HTR-8/SVneo (cell line): ENCODE measurements around the gene HDLBP.

ENCODE experiments used
- DNase-seq: peaks from one replicate; pipeline ENCODE4 v3.0.0; 2011; ENCODE audit warnings: low spot score, mixed read lengths; ENCODE audit not compliant: insufficient read length
- FAIRE-seq: peaks from 2 replicates; lab custom pipeline; 2011; peaks lifted over from hg19 to GRCh38; lab: Jason Lieb, UNC

HDLBP gene

DNA sequence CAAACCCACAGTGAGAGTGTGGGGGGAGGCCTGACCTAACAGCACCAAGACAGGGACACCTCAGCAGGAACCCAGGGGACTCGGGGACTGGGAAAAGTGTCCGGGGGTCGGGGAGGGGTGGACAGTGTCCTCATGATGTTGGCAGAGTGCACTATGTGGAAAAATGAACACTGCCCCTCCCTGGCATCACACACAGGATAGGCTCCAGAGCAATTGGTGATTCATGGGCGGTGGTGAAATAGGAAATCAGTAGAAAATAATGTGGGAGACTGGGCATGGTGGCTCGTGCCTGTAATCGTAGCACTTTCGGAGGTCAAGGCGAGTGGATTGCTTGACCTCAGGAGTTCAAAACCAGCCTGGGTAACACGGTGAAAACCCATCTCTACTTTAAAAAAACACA, 130.6 kb downstream of the HDLBP start:
- DNase-seq, result no peak

DNA sequence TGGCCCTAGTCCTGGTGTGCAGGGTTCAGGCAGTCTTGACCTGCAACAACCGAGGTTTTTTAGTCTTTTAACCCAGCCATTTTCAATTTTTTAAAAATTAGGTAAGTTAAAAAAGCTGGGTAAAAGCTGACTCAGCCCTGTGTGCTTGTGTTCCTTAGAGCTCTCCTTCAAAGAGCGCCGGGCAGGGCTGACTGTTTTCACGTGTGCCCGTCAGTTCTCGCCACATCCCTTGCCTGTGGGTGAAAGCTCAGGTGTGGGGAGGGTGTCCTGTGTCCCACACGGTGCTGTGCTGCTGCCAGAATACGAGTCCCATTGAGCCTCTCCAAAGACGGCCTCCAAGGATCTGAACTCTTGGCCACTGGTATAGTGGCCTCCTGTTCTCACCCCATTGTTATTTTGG, 132.3 kb downstream of the HDLBP start:
- FAIRE-seq (no peak), DNase-seq (no peak)

More for the DNA sequence above, 130.6 kb downstream of the HDLBP start:
- FAIRE-seq, result no peak

DNA sequence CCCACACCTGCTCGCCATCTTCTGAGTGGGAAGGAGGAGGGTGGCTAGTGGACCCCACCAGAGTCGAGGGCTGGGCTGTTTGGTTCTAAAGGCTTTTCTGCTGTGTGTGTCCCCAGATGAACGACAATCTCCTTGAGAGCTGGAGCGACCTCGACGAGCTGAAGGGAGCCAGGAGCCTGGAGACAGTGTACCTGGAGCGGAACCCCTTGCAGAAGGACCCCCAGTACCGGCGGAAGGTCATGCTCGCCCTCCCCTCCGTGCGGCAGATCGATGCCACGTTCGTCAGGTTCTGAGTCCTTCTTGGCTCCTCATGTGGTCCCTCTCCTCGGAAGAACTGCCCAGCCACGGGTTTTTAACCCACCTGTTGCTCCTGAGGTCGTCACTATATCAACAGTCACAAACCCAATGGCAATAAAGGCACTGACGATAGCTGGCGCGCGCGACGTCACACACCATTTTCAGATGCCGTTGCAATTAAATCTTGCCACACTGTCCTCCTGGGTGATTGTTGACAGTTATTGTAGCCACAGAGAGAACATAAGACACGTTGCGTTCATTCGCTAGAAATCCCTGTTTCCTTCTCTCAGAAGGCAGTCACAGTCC, 132.8 kb downstream of the HDLBP start:
- no peak for DNase-seq
- FAIRE-seq, result no peak

DNA sequence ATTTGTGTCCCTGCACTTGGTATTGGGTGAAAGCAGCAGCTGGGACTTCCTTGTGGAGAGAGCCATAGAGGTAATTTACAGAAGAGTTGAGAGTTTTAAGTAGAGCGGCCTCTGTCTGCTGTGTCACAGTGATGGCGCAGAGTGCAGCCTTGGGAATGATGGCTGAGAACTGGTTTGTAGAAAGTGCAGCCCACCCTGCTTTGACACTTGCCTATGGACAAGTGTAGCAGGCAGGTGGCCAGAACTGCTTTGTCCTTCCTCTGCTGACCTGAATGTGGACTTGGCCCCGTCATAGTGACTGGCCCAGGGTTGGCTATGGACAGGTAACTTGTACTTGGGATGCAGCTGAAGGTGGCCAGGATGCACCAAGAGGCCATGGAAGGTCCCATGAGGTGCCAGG, 133.3 kb downstream of the HDLBP start:
- no peak for DNase-seq
- no peak for FAIRE-seq

DNA sequence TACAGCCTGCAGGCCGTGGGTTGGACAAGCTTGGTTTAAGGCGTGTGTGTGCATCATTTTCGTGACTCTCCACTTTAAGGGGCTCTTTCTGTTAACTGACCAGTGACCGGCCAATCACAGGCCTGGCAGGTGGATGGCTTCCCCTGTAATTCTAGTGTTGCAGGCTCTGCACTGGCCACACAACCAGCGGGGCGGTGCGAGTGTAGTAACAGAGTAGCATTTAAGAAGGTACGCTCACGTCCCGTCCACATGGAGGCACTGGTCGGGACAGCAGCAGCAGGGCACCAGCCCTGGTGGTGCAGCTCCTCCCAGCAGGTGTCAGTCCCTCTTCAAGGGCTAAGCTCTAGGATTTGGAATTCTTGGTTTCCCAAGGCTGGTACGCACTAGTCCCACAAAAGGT, 135.0 kb downstream of the HDLBP start:
- DNase-seq, result no peak
- no peak for FAIRE-seq

DNA sequence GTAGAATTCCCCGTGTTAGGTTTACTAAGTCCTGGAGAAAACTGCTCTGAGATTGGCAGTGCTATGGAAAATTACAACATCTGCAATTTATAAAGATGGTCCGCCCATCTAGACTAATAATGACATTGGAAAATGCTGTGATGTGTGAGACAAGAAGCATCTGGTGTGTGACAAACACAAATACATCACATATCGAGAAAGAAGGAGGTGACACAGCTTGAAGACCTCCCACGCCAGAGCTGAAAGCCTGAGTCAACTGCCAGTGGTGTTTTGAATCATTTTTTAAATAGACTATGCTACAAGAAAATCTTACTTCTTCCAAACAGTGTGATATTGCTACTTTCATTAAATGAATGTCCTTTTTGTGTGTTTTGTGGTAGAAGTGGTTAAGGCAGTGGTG, 135.6 kb downstream of the HDLBP start:
- FAIRE-seq, result no peak

DNA sequence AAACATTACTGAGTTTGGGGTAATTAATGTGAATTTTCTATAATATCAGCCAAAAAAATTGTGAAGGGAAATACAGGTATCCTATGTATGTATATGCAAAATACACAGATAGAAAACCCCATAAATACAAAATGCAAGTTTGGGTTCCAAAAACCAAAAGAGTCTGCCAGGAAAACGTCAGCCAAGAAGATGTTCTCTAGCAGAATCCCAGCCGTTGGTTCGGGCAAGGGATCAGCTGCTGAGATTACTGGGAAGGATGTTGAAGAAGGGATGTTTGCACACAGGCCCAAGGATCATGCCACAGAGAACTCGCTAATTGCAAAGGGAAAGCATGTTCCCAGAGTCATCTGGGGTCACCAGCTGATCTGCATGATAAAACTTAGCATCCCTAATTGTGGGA, 136.5 kb downstream of the HDLBP start:
- no peak for DNase-seq

More for the DNA sequence above, 135.6 kb downstream of the HDLBP start:
- DNase-seq, result no peak

DNA sequence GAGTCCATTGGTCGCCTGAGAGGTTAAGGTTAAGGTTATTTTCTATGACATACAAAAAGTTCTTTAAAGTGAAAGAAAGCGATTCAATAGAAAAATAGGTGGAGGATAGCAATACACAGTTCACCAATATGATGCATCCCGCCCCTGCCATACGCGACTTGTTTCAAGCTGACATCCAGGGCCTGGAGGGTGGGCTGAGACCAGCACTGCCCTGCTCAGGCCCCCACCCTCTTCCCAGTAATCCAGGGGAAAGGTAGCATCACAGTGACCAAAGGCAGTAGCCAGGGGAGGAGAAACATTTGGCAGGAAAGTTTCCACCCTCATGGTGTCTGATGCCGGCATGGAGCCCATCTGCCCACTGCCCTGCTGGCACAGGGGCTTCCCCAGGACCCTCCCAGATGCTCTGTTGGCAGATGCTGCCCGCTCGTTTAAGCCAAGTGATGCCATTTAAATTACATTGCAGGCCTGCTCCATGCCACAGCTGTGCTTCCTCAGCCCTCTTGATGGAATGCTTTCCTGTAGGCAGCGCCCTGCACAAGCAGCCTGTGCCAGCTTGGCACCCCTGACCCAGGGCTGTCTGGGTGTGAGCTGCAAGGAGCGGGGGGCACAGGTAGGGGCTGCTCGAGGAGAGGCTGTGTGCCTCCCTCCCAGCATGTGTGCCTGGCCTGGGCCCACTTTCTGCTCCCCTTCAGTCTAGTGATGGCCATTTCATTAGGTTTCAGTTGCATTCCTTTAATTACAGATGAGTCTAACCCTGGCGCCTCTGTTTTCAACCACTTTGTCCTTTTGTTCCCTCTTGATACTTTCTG, 137.7 kb downstream of the HDLBP start:
- FAIRE-seq (no peak), DNase-seq (no peak)

More for the DNA sequence above, 136.5 kb downstream of the HDLBP start:
- no peak for FAIRE-seq
